GM23248 (cell line): ENCODE results near the gene NDEL1.

Experiments used
- EZH2 ChIP-seq: fragments of 200-600 bp; sonication (generic); IDR thresholded peaks from 2 replicates; pipeline ENCODE4 v1.6.1; 2018; ENCODE audit warnings: antibody characterized with exemption, mild to moderate bottlenecking; ENCODE audit not compliant: insufficient read depth, poor library complexity, severe bottlenecking
- EZH2phosphoT487 ChIP-seq: fragments of 200-600 bp; sonication (generic); IDR thresholded peaks from 2 replicates; pipeline ENCODE4 v1.6.1; 2018; ENCODE audit warnings: antibody characterized with exemption, moderate library complexity, mild to moderate bottlenecking, low read depth; ENCODE audit not compliant: insufficient read depth

- TF ChIP-seq EZH2, result no peak
- no peak for TF ChIP-seq EZH2phosphoT487
These were observed 21.7 kb upstream of the NDEL1 start for GRCh38 chr17:8413938-8414337.
